SH-SY5Y (cell line): ENCODE data around the gene PLB1.

Source experiments
- GATA2 ChIP-seq: IDR thresholded peaks from 2 replicates; pipeline ENCODE4 v1.6.1; 2011; ENCODE audit warnings: mild to moderate bottlenecking, low read depth, low read length
- GATA3 ChIP-seq: IDR thresholded peaks from 2 replicates; pipeline ENCODE4 v1.6.1; 2011; ENCODE audit warnings: low read depth, mild to moderate bottlenecking, low read length, moderate library complexity

DNA sequence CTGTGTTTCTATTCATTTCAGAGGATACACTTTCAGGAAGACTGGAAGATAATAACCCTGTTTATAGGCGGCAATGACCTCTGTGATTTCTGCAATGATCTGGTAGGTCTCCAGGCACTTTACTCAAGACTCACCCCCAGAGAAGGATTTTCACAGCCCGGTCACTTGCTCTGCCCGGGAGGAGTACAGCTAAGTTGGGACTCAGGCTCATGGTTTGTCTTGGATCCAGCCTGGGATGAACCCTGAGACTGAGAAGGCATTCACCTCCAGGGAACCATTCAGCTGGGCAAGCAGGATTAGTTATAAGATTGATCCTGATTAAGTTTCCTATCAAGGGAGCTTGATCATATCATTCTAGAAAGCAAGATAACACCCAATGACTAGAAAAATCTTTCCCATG is 83.7 kb downstream of the PLB1 start:
- TF ChIP-seq GATA2 (no peak), GATA3 (no peak)
